ENCODE results near the gene AIDA. TPM values are rescaled to one million over a fixed set of nuclear protein-coding genes. Genes with fewer than 3 reads are reported as not detected.

The AIDA gene
- total RNA-seq, 4 donors from 2014 or later = 79.3 to 119 (median 108) TPM

DNA sequence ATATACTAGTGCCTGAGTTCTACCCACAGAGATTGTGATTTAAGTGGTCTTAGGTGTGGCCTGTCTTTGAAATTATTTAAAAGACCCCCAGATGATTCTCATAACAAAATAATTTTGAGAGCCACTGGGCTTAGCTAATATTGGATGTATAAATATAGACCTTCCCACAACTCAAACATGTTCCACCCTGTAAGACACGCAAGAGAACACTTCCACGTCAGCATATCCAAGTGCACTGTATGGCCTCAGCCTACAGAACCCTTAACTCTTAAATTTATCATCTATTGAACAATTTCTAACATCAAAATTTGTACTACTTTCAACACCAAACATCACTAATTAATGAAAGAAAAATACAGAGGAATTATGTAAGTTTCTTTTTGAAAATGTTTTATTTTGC lies 27.2 kb upstream of the AIDA start:
- Histone ChIP-seq H3K36me3 (peaks cover 5 to 21% of the 10 kb centered on the region in 2 donors), H3K27me3 (no peaks in the 10 kb centered on the region), H3K4me1 (peaks cover 0 to 2% (median 0%) of the 10 kb centered on the region in 3 donors), H3K4me3 (no peak overlapping the region), H3K27ac (no peak overlapping the region), H3K9me3 (no peaks in the 10 kb centered on the region)
- WGBS, 2 donors (ENCODE audit: low coverage in 1 of 2) = 71 to 93% methylated on average over 2 of the region's 2 CpGs
- TF ChIP-seq, protein P1, sequence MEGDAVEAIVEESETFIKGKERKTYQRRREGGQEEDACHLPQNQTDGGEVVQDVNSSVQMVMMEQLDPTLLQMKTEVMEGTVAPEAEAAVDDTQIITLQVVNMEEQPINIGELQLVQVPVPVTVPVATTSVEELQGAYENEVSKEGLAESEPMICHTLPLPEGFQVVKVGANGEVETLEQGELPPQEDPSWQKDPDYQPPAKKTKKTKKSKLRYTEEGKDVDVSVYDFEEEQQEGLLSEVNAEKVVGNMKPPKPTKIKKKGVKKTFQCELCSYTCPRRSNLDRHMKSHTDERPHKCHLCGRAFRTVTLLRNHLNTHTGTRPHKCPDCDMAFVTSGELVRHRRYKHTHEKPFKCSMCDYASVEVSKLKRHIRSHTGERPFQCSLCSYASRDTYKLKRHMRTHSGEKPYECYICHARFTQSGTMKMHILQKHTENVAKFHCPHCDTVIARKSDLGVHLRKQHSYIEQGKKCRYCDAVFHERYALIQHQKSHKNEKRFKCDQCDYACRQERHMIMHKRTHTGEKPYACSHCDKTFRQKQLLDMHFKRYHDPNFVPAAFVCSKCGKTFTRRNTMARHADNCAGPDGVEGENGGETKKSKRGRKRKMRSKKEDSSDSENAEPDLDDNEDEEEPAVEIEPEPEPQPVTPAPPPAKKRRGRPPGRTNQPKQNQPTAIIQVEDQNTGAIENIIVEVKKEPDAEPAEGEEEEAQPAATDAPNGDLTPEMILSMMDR (IDR thresholded peaks at IDR 0.05) = no peak
- no peak for ATAC-seq

DNA sequence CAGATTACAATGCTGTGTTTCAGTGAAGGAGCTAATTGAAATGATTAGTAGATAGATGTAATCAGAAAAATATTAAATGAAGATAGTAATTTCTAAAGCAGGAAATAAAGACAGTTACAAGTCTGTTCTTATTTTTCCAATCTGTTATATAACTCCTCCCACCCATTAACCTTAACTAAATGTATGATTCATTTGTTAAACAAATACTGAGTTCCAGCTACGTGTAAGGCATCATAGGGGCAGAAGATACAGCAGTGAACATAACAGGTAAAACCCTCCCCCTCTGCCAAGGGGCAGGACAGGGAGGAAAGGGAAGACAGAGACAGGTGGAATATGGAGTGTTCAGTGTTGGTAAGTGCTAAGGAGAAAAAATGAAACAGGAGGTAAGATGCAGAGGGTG lies 24.7 kb upstream of the AIDA start, which contains the start of gene FAM177B:
Gene FAM177B, plus strand, starts transcription at position 231 of the 400 bp plus-strand sequence. CDS start 9,344 bp downstream, outside the sequence.
- TF ChIP-seq, protein P1 (IDR thresholded peaks at IDR 0.05) = no peak
- TF ChIP-seq POLR2A (IDR thresholded peaks at IDR 0.05) (no peak), EP300 (IDR thresholded peaks at IDR 0.05) (no peak), POLR2AphosphoS5 (IDR thresholded peaks at IDR 0.05) (no peak)
- H3K27ac ChIP-seq = no peak within 1 kb of the TSS
- no peak for ATAC-seq
- H3K4me3 ChIP-seq = no peak within 1 kb of the TSS
- H3K9me3 ChIP-seq = no peaks in the 10 kb centered on the region
- 33% methylated on average over 1 of the region's 1 CpG; no CpG with 5 or more reads in 1 of the 2 donors for WGBS, 2 donors (ENCODE audit: low coverage in 1 of 2)
- no peaks in the 10 kb centered on the region for H3K27me3 ChIP-seq
- peaks cover 5 to 46% of the 10 kb centered on the region in 2 donors for H3K36me3 ChIP-seq
- peaks cover 0 to 2% (median 0%) of the 10 kb centered on the region in 3 donors for H3K4me1 ChIP-seq

DNA sequence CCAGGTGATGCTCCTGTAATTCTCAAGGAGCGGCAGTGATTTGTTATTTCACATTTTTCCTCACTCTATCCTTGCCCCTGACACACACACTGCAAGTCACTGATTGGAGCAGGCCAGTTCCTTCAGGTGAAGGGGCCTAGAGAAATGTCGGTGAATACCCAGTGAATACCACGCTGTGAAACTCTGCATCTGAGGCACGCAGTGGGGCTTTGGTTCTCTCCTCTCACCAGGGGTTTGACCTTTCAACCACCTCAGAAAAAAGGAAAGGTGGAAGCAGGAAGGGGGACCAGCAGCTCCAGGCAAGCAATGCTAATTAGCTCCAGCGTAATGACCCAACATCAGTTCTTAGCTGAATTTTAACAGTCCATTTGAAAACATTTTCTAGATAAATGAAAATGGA lies 24.2 kb upstream of the AIDA start:
- no peak overlapping the region for H3K27ac ChIP-seq
- H3K9me3 ChIP-seq = no peaks in the 10 kb centered on the region
- no peaks in the 10 kb centered on the region for H3K27me3 ChIP-seq
- H3K4me1 ChIP-seq = peaks cover 0 to 2% (median 0%) of the 10 kb centered on the region in 3 donors
- no peak for TF ChIP-seq POLR2AphosphoS5 (IDR thresholded peaks at IDR 0.05)
- TF ChIP-seq, protein P1 (IDR thresholded peaks at IDR 0.05) = no peak
- TF ChIP-seq EP300 (IDR thresholded peaks at IDR 0.05) = no peak
- no peak for TF ChIP-seq POLR2A (IDR thresholded peaks at IDR 0.05)
- 52 to 70% methylated on average over 4 to 5 of the region's 5 CpGs for WGBS, 2 donors (ENCODE audit: low coverage in 1 of 2)
- no peak overlapping the region for H3K4me3 ChIP-seq
- no peak for ATAC-seq
- H3K36me3 ChIP-seq = peaks cover 5 to 51% of the 10 kb centered on the region in 2 donors

DNA sequence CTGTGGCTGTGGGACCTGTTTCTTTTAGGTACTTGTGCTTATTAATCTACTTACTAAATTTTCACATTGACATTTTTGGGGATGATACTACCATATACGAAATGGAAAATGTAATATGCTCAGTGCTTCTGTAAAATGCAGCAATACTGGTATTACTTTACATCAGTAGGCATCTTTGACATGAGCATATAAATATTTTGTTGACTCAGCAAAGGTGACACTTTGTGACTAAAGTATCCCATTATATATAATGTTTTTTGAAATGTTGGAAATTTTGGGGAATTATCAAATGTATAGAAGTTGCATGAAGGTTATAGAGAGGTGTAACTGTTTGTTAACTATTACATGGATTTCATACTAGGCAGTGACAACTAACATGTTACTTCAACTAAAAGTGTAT lies 22.4 kb upstream of the AIDA start:
- no peak overlapping the region for H3K27ac ChIP-seq
- H3K4me3 ChIP-seq = no peak overlapping the region
- no peak for ATAC-seq
- no peaks in the 10 kb centered on the region for H3K27me3 ChIP-seq
- TF ChIP-seq, protein P1 (IDR thresholded peaks at IDR 0.05) = no peak
- no peak for TF ChIP-seq POLR2AphosphoS5 (IDR thresholded peaks at IDR 0.05)
- TF ChIP-seq POLR2A (IDR thresholded peaks at IDR 0.05) = no peak
- no peak for TF ChIP-seq EP300 (IDR thresholded peaks at IDR 0.05)
- H3K9me3 ChIP-seq = no peaks in the 10 kb centered on the region
- 71 to 73% methylated on average over 1 of the region's 1 CpG for WGBS, 2 donors (ENCODE audit: low coverage in 1 of 2)
- peaks cover 0 to 2% (median 0%) of the 10 kb centered on the region in 3 donors for H3K4me1 ChIP-seq
- H3K36me3 ChIP-seq = peaks cover 12 to 68% of the 10 kb centered on the region in 2 donors

Measured in gastroesophageal sphincter (tissue), 4 donors.